Measurements from ENCODE around the gene ZNF653.

The ZNF653 gene

DNA sequence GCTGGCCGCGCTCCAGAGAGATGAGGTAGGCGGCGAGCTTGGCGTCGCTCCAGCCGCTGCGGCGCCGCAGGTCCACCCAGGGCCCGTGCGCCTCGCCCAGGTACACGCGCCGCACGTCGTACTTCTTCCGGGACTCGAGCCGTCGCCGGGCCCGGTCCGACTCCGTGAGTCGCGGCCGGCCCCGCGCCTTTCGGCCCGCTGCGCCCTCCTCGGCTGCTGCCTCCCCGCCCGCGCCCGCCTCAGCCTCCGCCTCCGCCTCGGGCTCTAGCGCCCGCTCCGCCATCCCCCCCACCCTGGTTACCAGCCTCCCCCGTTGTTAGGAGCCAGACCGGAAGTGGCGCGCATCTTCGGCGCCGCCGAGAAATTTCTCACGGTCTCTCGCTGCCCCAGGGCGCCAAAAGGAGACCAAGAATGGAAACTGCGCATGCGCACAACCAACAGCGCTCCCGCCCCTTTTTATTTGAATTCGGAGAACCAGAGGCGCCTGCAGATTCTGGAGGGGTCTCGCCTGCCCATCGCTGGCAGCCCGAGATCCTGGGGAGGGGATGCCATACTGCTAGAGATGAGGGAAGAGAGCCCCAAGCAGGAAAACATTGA is at the start of gene ZNF653:
Gene ZNF653 (minus strand): TSS at position 336 of the 597 bp plus-strand sequence. CDS start 53 bp downstream, at position 283.
- peak; percentile 90 for DNase-seq (ENCODE audit: low read depth)

DNA sequence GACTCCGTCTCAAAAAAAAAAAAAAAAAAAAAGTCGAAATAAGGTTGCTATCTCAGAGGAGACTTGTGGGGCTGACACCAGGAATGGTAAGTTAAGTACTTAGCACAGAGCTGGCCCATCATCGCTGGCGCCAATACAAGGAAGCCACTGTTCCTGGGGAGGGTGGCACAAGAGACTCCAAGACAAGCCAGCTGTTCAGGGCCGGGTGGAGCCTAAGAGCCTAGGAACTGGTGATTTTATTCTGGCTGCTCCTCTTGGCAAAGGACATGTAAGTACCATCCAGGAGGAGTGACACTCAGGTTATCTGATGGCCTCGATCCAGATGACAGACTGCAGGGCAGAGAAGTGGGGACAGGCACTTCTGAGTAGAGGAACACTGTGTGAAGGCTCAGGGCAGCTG is 49.6 kb upstream of the ZNF653 start:
- no peak for DNase-seq (ENCODE audit: low read depth)

GRCh38 chr19:11554160-11554559 is 48.5 kb upstream of the ZNF653 start:
- DNase-seq (ENCODE audit: low read depth) = no peak

DNA sequence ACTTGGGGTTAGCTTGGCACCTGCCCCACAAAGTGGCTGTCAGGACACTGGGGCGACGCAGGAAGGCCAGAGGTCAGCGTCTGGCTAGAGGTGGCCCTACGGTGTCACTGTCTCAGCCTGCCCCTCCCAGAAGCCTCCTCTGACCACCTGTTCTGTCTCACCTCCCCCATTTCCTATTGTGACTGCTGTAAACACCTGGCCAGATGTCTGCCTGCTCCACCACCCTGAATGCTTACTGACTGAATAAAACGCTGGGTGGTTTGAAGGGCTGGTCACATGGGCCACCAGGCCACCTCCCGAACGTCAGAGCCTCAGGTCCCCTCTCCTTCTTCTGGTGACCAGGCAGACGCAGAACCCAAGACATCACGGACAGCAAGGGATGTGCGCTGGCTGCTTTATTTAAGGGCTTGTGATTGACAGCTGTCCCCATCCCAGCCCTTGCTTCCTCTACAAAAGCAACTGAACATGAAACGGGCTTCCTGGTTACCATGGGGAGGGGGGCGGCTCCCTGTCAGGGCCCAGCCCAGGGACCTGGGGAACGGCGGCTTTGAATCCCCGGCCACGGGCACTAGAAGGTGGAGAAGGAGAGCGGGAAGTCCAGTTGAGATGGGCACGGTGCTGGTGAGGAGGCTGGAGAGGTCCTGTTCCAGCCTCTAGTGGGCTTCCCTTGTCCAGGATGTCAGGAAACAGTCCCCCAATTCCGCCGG is 47.2 kb upstream of the ZNF653 start:
- DNase-seq (ENCODE audit: low read depth) = no peak

- no peak for DNase-seq (ENCODE audit: low read depth)
Observed at GRCh38 chr19:11551603-11552235, 46.1 kb upstream of the ZNF653 start.

- DNase-seq (ENCODE audit: low read depth) = no peak
Observed at GRCh38 chr19:11550265-11550664, 44.6 kb upstream of the ZNF653 start.

- DNase-seq (ENCODE audit: low read depth) = no peak
Observed at GRCh38 chr19:11549386-11549953, 43.8 kb upstream of the ZNF653 start.

GRCh38 chr19:11547929-11548700 is 42.5 kb upstream of the ZNF653 start:
- no peak for DNase-seq (ENCODE audit: low read depth)

DNA sequence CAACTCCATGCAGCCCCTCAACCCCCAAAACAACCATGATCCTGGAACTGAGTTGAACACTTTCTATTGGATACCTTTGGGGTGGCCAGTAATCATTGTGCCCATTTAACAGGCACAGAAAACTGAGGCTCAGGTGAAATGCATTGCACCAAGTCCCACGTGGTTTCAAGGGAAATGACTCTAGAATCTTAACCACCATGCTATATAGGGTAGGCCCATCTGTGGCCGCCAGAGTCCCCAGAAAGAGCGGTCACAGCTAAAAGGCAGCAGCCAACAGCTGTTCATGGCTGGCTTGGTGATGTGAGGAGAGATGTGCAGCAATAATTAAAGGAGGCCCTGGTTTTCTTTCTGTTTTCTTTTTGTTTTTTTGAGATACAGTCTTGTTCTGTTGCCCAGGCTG is 35.6 kb upstream of the ZNF653 start:
- no peak for DNase-seq (ENCODE audit: low read depth)

DNA sequence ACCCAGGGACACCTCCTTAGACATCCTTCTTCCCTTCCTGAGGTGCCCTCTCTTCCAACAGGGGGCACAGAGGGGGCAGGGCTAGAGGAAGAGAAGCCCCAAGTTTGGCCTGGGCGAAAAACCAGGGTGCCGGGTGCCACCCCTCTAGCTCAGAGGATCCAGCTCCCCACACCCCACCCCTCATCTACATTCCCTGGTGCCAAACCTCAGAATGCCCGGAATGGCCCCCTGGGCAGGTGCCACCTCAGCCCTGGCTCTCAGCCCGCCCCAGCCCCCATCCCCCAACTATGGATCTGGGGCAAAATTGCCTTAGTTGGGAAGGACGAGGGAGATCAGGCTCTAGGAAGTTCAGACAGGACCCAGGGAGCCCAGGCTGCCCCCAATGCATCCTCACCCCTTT is 35.0 kb upstream of the ZNF653 start:
- DNase-seq (ENCODE audit: low read depth) = no peak

DNA sequence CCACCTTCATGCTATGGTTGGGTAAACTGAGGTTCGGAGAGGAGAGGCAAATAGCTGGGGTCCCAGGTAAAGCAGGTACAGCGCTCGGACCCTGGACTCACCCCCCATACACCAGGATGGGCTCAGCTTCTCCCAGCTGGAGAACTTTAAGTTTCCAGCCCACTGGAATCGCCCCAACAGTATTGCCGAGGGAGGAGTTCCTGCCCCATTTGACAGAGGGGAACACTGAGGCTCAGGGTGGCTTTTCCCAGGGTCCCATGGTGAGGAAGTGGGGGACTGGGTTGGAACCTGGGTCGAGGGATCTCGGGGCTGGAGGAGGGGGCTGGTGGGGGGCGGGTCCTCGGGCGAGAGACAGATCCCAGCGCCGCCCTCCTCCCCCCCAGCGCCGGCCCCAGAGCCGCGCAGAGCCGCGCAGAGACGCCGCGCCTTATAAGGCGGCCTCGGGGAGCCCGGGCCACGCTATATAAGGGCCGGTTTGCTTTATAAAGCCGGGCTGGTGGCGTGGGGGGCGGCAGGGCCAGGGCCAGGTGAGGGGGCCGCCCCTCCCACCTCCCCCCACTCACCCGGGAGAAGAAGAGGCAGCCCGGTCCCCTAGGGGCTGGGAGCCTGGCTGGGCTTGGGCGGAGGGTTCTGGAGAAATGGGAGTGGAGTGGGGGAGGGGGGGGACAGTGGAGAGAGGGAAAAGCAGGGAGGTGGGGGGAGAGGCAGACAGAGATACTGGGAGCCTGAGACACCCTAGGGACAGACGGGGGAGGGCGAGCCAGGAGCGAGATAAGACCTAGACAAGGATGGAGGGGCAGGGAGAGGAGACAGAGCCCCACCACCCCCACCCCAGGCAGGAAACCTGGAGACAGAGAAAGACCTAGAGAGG is 34.1 kb upstream of the ZNF653 start:
- DNase-seq (ENCODE audit: low read depth) = no peak

- DNase-seq (ENCODE audit: low read depth) = peak; percentile 90
Observed at GRCh38 chr19:11538232-11539036, 32.8 kb upstream of the ZNF653 start, which contains the start of gene CNN1. TSS of gene CNN1 (plus strand) at chr19:11538851. CDS start at chr19:11538928, 77 bp downstream.

- peak; percentile 86 for DNase-seq (ENCODE audit: low read depth)
Observed at GRCh38 chr19:11535792-11536595, 30.4 kb upstream of the ZNF653 start.

DNA sequence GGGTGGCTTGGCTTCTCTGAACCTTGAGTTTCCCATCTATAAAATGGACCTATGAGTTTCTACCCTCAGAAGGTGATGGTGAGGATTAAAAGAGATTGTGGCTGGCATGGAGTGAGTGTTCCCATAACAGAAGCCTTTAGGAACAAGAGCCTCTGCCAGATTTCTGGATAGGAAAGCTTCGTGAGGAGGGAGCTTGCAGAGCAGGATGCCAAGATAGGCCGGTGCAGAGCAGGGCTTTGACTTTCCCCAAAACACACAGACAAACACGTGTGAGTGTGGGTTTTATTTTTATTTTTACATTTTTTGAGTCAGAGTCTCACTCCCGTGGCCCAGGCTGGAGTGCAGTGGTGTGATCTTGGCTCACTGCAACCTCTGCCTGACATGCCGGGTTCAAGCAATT is 29.3 kb upstream of the ZNF653 start:
- DNase-seq (ENCODE audit: low read depth) = no peak

DNA sequence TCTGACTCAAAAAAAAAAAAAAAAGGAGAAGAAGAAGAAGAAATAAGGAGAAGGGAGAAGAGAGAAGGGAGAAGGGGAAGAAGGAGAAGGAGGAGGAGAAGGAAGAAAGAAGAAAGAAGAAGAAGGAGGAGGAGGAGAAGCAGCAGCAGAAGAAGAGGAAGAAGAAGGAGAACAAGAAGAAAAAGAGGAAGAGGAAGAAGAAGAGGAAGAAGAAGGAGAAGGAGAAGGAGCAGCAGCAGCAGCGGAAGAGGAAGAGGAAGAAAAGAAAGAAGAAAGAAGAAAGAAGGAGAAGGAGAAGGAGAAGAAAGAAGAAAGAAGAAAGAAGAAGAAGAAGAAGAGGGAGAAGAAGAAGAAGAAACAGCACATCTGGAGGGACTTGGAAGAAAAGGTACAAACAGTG is 28.9 kb upstream of the ZNF653 start:
- no peak for DNase-seq (ENCODE audit: low read depth)

GRCh38 chr19:11530432-11530831 is 24.8 kb upstream of the ZNF653 start:
- DNase-seq (ENCODE audit: low read depth) = peak; percentile 94

- DNase-seq (ENCODE audit: low read depth) = peak; percentile 99
Observed at GRCh38 chr19:11528551-11529341, 23.1 kb upstream of the ZNF653 start, which contains the start of gene ECSIT. TSS of gene ECSIT (minus strand) at chr19:11529134. CDS start at chr19:11519170, 9,964 bp downstream.

DNA sequence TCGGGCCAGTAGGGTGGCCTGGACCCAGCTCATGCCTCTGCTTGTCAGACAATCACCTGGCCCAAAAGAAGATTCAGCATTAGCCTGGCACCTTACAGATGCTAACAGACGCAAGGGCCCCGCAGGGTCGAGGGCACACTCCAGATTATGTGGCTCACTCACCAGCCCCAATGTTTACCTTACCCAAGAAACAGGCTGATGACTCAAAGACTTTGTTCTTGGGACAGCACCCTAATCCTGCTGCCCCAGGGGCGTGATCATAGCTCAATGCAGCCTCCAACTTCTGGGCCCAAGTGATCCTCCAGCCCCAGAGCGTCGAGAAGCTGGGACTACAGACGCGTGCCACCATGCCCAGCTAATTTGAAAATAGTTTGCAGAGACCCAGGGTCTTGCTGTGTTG is 13.5 kb upstream of the ZNF653 start:
- no peak for DNase-seq (ENCODE audit: low read depth)

Data from iris pigment epithelial cell (primary cell).